ENCODE measurements around the gene CSF1.
"Not testable (repeated sequence)": the region's sequence is repeated elsewhere in the genome, so short reads cannot be mapped to it uniquely, and the experiment has no call there.

The CSF1 gene

GRCh38 chr1:109937738-109938137 is 27.1 kb downstream of the CSF1 start:
- DNase-seq (ENCODE audit: low read depth in 2 of 2): no peak

GRCh38 chr1:109938556-109938955 is 27.9 kb downstream of the CSF1 start:
- no peak for DNase-seq (ENCODE audit: low read depth in 2 of 2)

GRCh38 chr1:109942434-109942833 is 31.8 kb downstream of the CSF1 start:
- no peak for DNase-seq (ENCODE audit: low read depth in 2 of 2)

GRCh38 chr1:109944541-109944940 is 33.9 kb downstream of the CSF1 start:
- no peak for DNase-seq (ENCODE audit: low read depth in 2 of 2)

GRCh38 chr1:109946511-109946910 is 35.9 kb downstream of the CSF1 start:
- DNase-seq (ENCODE audit: low read depth in 2 of 2): no peak

GRCh38 chr1:109947582-109948284 is 37.1 kb downstream of the CSF1 start:
- no peak for DNase-seq (ENCODE audit: low read depth in 2 of 2)

GRCh38 chr1:109948285-109948630 is 37.6 kb downstream of the CSF1 start:
- no peak for DNase-seq (ENCODE audit: low read depth in 2 of 2)

- no peak for DNase-seq (ENCODE audit: low read depth in 2 of 2)
These were observed 39.4 kb downstream of the CSF1 start for GRCh38 chr1:109950038-109950437.

GRCh38 chr1:109950509-109950908 is 39.9 kb downstream of the CSF1 start:
- no peak for DNase-seq (ENCODE audit: low read depth in 2 of 2)

GRCh38 chr1:109951501-109951900 is 40.9 kb downstream of the CSF1 start:
- DNase-seq (ENCODE audit: low read depth in 2 of 2): not testable (repeated sequence)

- DNase-seq (ENCODE audit: low read depth in 2 of 2): no peak
These were observed 43.4 kb downstream of the CSF1 start for GRCh38 chr1:109954041-109954512.

- DNase-seq (ENCODE audit: low read depth in 2 of 2): no peak
These were observed 49.0 kb downstream of the CSF1 start for GRCh38 chr1:109959632-109959973.

- DNase-seq (ENCODE audit: low read depth in 2 of 2): no peak
These were observed 49.5 kb downstream of the CSF1 start for GRCh38 chr1:109959974-109960744.

GRCh38 chr1:109960745-109961094 is 50.1 kb downstream of the CSF1 start:
- DNase-seq (ENCODE audit: low read depth in 2 of 2): no peak

- DNase-seq (ENCODE audit: low read depth in 2 of 2): no peak
These were observed 53.2 kb downstream of the CSF1 start for GRCh38 chr1:109963864-109964263.

GRCh38 chr1:109969146-109969829 is 58.6 kb downstream of the CSF1 start:
- DNase-seq (ENCODE audit: low read depth in 2 of 2): no peak

GRCh38 chr1:109969907-109970306 is 59.3 kb downstream of the CSF1 start:
- DNase-seq (ENCODE audit: low read depth in 2 of 2): no peak

- DNase-seq (ENCODE audit: low read depth in 2 of 2): no peak
These were observed 60.9 kb downstream of the CSF1 start for GRCh38 chr1:109971559-109971958.

GRCh38 chr1:109974191-109974590 is 63.5 kb downstream of the CSF1 start:
- DNase-seq (ENCODE audit: low read depth in 2 of 2): no peak

- DNase-seq (ENCODE audit: low read depth in 2 of 2): no peak
These were observed 65.1 kb downstream of the CSF1 start for GRCh38 chr1:109975718-109976117.

GRCh38 chr1:109976762-109977161 is 66.1 kb downstream of the CSF1 start:
- no peak for DNase-seq (ENCODE audit: low read depth in 2 of 2)

GRCh38 chr1:109977225-109977624 is 66.6 kb downstream of the CSF1 start:
- no peak for DNase-seq (ENCODE audit: low read depth in 2 of 2)
